Left renal cortex interstitium (tissue), 4 donors: ENCODE data around the gene VMAC. TPM values are rescaled to one million over a fixed set of nuclear protein-coding genes. Genes with fewer than 3 reads are reported as not detected.

Experiments
- DNase-seq, 4 donors: peaks; one replicate each; pipeline ENCODE4 v3.0.0-alpha.2; 2013; ENCODE audit warnings: low read depth in 4 of 4, low spot score in 2 of 4, missing footprints in 1 of 4
- polyA plus RNA-seq, 4 donors: library from polyadenylated mRNA; unstranded; fragments of 120-200 nt; gene quantifications; one replicate each; pipeline ENCODE4 v1.2.1, GENCODE V29; 2013; ENCODE audit not compliant: insufficient read length in 4 of 4

The VMAC gene
- polyA plus RNA-seq, 4 donors: 4.6 to 12.6 (median 7.9) TPM

DNA sequence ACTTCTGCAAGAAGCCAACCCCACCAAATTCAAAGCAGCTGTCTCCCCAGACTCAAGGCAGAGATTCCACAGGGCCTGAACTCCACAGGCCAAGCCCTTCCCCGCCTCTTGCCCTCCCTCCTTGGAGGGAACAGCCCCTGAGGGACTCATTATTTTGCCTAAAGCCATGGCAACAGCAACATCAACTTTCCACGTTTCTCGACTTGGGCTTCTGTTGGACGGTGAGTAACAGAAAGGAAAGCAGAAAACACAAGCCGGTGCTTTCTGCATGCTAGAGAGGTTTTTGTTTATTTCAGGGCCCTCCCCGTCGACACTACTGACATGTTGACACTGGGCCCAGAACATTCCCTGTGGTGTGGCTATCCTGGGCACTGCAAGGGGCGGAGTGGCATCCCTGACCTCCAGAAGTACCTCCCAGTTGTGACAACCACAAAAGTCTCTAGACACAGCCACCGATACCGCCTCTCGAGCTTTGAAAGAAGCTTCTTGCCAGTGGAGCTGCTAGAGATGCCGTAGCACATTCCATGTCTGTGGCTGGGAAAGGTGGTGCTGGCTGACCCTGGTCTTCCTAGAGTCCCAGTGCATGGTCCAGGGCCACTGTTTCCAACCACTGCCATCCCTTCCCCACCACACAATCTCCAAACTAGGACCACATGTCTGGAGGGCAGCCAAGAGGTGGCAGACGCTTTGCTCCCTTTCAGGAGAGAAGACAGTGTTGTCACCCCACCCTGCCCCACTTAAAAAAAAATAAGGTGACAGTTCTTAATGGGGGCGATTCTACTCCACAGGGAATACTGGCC, 22.2 kb downstream of the VMAC start:
- DNase-seq: no peak

DNA sequence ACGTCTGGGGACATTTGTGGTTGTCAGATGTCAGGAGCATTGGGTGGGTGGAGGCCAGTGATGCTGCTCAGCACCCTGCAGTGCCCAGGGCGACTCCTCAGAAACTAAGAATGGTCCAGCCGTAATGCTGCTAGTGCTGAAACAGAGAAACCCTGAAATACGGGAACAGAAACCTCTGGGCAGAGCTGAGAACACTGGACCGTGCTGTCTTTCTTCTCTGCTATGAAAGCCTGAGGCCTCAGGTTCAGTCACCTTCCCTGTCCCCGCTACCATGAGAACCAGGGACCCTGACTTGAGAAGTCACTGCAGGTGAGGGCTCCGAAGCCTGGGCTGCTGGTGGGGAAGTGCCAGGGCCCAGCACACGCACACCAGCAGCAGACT, 22.8 kb downstream of the VMAC start:
- no peak for DNase-seq

DNA sequence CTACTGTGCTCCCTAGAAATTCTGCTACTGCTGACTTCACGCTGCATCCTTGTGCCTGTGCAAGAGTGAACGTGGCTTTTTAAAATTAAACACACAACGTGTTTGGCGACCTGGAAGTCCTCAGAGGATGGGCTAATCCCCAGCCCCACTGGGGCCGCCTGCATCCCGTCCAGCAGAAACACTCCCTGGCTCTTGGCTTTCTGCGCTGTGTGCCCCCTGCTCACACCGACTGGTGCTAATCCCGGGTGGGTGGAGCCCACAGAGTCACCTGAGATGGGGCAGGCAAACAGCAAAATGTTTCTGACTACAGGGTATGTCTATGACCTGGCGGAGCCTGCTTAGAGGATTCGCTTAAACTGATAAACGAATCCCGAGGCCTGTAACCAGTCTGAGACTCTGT, 24.5 kb downstream of the VMAC start:
- DNase-seq: no peak

DNA sequence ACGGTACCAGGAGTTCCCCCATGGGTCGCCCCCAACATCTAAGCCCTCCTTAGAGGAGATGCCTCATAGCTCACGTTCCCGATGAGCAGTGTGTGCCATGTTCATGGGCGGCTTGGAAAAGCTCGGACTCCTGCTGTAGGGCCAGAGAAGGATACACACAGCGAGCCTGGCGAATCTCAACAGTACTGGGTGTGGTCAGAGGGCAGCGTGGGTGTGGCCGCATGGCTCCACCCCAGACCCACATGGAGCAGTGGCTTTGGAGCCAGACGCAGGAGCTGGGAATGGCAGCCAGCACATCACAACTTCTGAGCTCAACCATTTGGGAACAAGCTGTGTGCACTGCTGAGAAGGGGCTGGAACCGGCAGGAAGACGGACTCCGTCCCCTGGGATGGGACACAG, 25.0 kb downstream of the VMAC start:
- DNase-seq: no peak

DNA sequence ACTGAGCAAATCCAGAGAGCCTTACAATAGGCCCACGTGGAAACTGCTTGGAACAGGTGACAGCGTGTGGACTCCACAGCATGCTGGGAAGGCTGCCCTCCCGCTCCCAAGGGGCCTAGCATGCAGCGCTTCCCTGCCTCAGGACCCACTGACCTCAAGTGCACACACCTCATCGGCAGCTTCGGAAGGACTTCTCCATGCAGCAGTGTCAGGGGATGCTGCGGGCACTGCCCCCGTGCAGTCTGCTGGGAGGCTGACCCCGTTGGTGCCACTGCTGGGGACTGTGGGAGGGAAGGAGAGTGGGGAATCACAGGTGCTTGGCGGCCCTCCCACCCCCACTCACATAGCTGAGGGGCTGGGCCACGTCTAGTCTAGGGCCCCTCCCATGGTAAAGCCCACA, 26.6 kb downstream of the VMAC start:
- DNase-seq: no peak

DNA sequence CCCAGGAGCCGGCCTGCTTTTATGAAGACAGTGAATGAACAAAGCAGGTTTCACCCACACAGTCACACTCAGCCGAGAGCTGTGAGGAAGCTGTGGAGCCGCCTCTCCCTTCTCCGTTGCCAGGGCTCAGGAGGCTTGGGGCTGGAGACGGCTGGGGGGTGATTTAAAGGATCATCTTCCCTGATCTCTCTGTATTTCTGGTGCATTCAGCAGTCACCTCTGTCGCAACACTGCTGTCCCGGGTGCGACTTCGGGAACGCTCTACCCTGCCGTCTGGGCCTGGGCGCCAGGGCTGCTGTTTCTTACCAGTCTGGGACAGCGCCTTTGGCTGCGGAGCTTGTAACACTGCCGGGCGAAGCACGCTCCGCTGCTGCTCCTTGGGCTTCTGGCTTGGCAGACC, 27.5 kb downstream of the VMAC start:
- DNase-seq: no peak

DNA sequence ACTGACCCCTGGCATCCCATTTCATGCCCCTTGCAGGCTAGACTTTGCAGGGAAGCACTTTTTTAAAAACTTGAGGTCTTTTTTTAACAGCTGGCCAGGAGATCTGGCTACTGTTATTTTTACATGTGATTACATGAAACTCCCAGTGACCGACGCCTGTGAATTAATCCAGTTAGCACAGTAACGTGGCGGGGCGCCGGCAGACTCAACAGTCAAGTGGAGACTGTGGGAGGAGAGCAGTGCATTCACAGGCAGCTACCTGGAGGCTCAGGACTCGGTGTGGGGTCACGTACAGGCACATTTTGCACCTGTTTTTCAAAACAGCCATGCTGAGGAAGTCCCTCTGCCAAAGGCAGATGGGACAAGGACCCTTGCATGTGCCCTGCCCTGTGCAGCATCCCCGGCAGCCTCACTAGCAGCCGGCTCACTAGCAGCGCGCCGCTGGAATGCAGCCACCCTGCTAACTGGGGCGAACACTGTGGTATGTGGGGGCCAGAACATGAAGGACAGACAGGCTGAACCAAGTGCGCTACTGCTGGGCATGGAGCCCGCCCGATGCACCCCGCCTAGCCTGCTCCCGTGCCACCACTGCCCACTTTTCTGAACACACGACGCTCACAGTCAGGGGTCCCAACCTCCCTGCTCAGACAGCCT, 28.1 kb downstream of the VMAC start:
- DNase-seq: no peak

DNA sequence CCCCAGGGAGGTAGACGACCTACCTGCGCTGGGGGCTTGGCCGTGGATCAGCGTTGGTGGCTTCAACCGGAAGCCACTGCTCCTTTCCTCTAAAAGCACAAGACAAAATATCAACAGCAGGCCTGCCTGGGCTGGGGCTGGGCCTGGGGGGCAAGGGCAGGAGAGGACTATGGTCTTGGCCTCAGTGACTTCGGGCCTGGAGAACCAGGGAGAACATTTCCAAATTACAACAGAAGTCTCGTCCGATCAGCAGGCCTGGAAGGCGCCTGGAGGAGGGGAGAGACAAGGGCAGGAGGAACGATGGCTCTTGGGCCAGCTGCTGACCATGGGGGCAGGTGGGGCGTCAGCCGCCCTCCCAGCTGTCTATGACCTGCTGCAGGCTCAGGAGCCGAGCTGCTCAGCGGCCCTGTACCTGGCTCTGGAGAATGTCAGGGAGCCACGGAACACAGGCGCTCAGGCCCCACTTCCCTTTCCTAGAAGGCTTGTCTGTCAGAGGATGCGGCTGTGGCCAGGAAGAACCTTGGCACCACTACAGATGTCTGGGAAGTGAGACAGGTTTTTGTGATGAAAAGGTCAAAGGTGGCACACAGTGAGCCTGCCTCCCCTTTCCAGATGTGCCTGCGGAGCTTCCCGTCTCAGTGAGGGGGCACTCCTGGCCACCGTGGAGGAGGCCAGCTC, 28.9 kb downstream of the VMAC start:
- DNase-seq: no peak

DNA sequence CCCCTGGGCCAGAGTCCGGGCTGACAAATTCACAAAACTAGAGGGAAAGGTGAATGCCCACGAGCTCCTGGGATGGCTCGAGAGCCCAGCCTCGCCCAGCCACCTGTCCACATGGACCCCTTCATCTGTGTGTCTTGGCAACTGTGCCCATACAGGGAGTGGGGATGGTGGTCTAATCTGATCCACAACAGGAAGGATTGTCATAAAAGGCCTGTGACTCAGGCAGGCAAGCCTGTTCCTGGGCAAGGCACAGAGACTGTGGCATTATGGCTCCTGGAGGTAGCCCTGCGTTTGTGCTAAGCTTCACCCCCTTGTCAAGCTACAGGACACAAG, 29.4 kb downstream of the VMAC start:
- DNase-seq: no peak

DNA sequence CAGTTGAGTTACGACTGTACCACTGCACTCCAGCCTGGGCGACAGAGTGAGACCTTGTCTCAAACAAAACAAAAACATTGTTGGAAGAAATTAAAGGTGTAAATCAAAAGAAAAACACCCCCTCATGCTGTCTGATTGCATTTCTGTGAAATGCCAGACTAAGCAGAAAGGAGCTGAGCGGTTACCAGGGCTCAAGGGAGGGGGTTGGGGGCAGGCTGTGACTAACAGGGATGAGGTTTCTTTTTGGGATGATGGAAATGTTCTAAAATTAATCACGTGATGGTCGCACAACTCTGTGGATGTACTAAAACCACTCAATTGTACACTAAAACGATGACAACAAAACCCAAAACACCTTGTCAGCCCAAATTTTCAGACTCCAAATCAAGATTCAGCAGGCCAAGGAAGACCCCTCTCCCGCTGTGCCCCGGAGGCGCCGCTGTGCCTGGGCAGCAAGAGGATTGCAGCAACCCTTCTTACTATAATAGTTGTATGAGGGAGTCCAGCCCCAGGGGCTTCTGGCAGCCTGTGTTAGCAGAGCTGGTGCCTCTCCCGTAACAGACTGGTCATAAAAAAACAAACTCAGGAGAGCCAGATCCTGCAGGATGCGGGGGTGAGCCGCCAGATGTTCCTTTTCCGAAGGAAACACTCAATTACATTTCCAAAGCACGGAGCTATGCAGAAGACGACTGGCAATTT, 30.3 kb downstream of the VMAC start:
- peak in 1 of 4 donors; percentile 48 for DNase-seq

DNA sequence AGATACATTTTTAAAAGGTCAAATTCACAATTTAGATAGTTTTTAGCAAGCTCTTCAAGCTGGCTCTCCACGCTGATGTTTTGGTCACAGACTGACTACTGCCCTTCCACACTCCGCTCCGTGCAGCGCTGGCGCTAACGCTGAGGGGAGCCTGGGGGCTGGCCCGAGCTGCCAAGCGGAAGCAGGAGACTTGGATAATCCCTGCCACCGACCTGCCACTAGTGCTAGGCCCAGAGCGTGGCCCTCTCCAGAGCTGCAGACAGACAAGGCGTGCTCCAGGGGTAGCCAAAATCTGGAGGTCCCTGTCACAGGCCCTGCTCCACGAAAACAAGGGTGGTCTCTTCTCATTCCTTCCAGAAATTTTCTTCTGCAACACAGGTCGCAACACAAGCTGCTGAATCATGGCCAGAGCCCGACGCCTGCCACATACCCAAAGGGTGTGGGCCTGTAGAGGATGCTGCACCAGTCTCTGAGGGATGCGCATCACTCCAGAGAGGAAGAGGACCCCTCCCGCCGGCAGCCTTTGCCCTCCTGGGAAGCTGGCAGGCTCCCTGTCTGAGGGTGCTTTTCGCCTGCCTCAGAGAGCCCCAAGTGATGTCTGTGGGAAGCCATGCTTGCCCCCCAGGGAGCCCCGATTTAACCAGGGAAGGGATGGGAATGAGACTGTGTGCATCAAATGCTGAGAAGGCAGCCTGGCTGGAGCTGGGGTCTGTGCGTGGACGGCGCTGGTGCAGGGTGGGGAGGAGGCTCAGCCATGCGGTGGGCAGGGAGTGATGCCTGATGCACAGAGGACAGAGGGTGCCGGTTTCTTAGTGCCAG, 31.0 kb downstream of the VMAC start:
- no peak for DNase-seq

DNA sequence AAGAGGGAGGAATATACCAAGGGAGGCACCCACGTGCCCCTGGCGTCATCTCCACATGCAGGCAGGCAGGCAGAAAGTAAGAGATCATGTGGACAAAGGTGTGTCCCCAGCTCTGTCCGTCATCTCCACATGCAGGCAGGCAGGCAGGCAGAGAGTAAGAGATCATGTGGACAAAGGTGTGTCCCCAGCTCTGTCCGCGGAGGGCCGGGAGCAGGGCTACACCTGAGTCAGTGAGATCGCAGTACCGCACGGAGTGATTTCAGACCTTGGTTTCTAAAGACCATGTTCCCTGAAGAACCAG, 31.6 kb downstream of the VMAC start:
- no peak for DNase-seq

DNA sequence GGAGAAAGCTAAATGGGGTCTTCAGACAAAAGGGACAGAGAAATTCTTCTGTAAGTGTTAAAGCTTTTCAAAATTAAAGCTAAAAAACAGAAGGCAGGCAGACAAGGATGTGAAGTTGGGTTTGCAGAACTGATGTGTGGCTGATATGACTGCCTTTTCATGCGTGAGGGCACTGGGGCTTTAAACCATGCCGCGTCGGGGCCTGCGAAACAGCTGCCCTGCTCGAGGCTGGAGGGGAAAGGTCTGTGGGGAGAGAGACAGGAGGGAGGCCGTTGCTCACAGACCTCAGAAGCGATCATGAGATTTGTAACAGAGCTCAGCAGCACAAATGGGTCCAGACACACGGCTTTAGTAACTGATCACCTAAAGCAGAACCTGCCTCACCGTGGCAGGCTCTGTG, 32.9 kb downstream of the VMAC start:
- no peak for DNase-seq

DNA sequence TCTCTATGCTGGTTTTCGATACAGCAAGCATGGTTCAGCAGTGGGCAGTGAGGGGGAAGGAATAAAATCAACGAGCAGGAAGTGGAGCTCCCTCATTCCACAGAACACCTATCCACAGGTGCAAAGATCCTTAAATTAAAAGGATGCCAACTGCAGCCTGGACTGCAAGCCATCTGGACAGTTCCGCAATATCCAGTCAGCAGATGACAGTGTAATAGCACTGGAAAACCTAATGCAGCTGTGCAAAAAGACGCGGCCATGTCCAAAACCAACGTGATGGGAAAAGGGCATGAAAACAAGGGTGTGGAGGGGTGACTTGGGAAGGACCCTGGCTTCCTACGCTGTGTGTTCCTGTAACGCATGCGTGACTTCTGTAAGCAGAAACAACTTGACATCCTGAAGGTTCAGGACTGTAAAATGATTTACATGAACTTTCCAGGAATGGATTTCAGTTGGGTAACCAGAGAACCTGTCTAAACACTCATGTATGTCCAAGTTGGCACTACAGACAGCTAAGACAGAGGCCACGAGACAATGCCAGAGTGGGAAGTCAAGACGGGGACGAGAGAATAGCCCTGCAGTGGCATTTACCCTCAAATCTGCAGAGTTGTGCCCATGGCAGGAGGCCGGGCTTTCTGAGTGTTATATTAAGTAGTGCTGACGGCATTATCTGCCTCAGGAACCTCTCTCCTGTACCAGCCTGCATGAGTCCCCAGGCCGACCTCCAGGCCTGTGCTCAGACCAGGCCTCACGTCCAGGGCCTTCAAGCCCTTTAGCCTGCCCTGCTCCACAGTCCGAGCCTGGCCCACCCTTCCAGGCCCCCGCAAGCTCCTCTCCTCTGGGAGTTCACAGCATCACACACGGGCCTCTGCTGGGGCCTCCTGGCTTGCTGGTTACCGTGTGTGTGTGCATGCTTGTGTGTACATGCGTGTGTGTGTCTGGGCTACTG, 35.9 kb downstream of the VMAC start:
- DNase-seq: no peak

DNA sequence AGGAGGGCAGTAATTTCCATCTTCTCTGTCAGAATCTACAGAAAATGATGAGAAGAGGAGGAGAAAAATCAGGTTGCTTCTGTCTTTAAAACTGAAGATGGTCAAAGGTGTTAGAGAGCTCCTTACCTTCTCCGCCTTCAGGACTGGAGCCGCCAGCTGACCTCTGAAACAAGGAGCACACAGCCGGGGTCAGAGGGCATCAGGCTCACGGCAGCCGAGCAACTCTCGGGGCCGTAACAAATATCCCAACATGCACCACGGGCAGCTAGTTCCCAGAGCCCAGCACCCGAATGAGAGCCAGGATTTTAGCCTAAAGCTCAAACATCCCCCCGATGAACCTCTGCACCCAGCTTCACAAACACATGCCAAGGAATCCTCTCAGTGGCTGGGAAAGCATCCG, 37.0 kb downstream of the VMAC start:
- DNase-seq: no peak

DNA sequence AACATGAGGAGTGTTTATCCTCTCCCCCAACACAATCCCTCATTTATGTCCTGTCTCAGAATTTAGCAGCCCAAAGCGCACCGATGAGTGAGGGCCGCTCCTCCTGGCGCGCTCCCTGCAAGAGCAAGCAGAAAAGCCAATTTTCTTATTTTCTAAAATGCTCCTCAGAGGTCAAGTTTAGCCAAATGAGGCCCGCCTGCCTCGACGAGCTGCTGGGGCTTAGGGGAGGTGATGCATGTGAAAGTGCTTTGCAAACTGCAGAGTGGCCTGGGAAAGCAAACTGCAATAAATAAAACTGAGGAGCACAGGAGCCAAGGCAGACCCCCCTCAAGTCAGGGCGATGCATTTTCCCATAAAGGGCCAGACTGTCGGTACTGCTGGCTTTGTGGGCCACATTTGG, 38.4 kb downstream of the VMAC start:
- no peak for DNase-seq

DNA sequence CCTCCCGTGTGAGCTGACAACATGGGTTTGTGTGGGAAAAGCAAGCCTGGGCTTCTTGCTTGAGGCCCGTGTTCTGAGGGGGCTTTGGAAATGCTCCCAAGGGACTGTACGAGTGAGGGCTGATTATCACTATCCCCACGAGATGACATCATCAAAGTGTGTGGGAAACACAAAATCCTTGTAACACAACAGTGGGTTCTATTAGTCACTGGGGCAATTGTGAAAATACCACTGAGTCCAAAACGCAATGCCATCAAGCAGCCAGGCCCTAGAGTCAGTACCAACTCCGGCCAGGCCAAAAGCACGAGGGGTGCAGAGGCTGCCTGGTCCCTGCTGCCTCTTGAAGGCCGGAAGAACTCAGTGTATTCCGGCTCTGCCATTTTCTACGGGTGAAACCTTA, 39.0 kb downstream of the VMAC start:
- no peak for DNase-seq

DNA sequence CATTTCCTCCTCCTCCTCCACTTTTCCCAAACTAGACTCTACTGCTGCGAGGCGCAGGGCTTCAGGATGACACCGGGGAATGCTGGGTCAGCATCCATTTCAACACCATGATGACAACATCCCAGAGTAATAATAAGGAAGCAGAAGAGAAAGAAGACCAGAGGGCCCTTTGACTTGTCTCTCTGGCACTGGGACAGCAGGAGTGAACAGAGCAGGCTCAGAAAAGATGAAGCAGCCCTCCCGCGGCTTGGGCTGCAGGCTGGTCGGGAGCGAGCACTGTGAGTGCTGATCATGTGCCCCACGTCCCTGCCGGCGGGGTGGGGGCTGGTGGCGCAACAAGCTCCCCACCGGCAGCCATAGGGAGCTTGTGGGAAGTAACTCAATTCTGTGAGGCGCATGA, 42.8 kb downstream of the VMAC start:
- DNase-seq: no peak

DNA sequence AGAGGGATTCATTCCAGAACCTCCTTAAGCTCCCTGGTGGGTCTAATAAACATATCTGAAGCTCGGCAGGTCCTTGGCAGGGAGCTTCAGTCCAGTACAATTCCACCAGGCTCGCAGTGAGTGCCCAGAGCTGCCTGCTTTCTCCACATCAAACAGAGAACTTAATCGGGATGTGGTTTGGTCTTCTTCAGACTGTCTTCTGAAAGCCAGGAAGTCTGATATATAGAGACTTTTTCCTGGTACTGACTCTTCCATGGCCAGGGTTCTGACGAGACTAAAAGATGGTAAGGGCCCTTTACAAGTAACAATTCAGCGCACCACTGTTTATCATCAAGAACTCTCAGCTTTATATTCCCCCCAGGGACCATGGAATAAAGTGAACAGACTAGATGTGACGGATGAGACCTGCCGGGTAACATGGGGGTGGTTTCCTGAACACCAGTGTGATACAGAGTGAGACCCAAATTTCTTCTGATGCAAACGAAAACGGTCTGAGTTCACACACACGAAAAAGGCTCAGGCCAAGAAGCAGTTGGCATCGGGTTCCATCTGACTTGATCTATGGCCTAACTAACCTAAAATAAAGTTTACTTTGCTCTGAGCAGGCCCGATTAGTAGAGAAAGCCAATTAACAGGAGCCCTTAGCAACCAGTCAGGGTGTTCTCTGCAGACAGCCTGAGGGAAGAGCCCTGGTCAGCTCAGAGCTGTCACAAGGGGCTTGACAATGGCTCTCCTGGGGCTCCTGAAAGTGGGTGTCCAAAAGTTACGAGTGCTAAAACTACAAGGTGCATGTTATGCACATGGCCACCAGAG, 44.3 kb downstream of the VMAC start:
- DNase-seq: no peak
